Activated CD4-positive, alpha-beta T cell treated with anti-CD3 and anti-CD28 coated beads for 36 hours (primary cell): ENCODE data around the gene AKR1B15. TPM values are rescaled to one million over a fixed set of nuclear protein-coding genes. Genes with fewer than 3 reads are reported as not detected.

Experiments
- ATAC-seq: fragments of 200-7000 bp; cut with Tn5 transposase; one replicate; pipeline ENCODE4 v1.10.0; 2021; ENCODE audit warnings: mild to moderate bottlenecking, moderate library complexity
- CTCF ChIA-PET: fragments of 350-600 bp; sonication (Branson Sonifier 250); formaldehyde crosslinking; loops from one replicate; lab custom pipeline; 2021; ENCODE audit warnings: antibody characterized with exemption; lab: Charles Lee
- POLR2A ChIA-PET: fragments of 350-600 bp; sonication (Branson Sonifier 250); formaldehyde crosslinking; loops from one replicate; lab custom pipeline; 2021; ENCODE audit warnings: antibody characterized with exemption, inconsistent platforms; lab: Charles Lee
- DNase-seq: peaks from one replicate; pipeline ENCODE4 v3.0.0-alpha.2; 2020
- H3K27ac Mint-ChIP-seq: one replicate; pipeline ENCODE4 v1.8.0; 2021; ENCODE audit warnings: mixed read lengths
- H3K27me3 Mint-ChIP-seq: one replicate; pipeline ENCODE4 v1.8.0; 2021; ENCODE audit warnings: mixed read lengths
- H3K36me3 Mint-ChIP-seq: one replicate; pipeline ENCODE4 v1.8.0; 2021; ENCODE audit warnings: low read depth, mixed read lengths
- H3K4me1 Mint-ChIP-seq: one replicate; pipeline ENCODE4 v1.8.0; 2021; ENCODE audit warnings: mixed read lengths
- H3K4me3 Mint-ChIP-seq: one replicate; pipeline ENCODE4 v1.8.0; 2021; ENCODE audit warnings: mild to moderate bottlenecking, moderate library complexity, mixed read lengths
- H3K9me3 Mint-ChIP-seq: one replicate; pipeline ENCODE4 v1.8.0; 2021; ENCODE audit warnings: low read depth, mixed read lengths
- intact Hi-C, 2 experiments: fragments of 100-400 bp; cut with DNase I in 1 of 2; cut with micrococcal nuclease in 1 of 2; formaldehyde crosslinking; loops; one replicate each; pipeline versions ENCODE4 v1.14.2 to v1.15.1; 2022 to 2024; cut with DNase I, micrococcal nuclease
- total RNA-seq, 2 experiments: library from RNA; stranded (reverse); gene quantifications; one replicate each; pipeline ENCODE4 v1.2.3, GENCODE V29; 2021

The AKR1B15 gene
- not detected for total RNA-seq

DNA sequence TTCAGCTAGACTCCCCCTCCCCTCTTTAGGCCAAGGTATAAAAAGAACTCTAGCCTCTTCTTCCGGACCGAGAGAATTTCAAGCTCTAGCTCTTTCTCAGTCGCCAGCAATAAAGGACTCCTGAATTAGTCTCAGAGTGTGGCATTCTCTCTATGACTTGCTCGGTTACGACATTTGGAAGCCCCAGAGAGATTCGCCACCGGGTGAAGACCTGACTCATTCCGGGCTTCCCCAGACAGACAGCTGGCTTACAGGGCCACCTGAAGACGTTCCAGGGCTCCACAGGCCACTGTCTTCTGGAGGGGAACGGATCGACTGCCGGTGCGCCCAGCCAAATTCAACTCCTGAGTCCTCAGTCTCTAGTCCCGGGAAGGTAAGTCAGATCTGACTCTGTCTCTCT, at the start of gene AKR1B15:
Gene AKR1B15, plus strand, starts transcription at position 234 of the 400 bp plus-strand sequence. CDS start 15,510 bp downstream, outside the sequence.
- no peaks in the 10 kb centered on the region for H3K9me3 Mint-ChIP-seq
- DNase-seq (peak; percentile 65), ATAC-seq (peak; percentile 91)
- peaks cover 4% of the 10 kb centered on the region for H3K4me1 Mint-ChIP-seq
- H3K4me3 Mint-ChIP-seq = no peak within 1 kb of the TSS
- no peaks in the 10 kb centered on the region for H3K36me3 Mint-ChIP-seq
- H3K27me3 Mint-ChIP-seq = peaks cover 11% of the 10 kb centered on the region
- no peak within 1 kb of the TSS for H3K27ac Mint-ChIP-seq
- POLR2A ChIA-PET = no interaction called here
- CTCF ChIA-PET = interaction anchor here (0.9 to 3.0 kb wide), 9 partner anchors 14 to 149 kb away, joined by 3 to 29 read pairs (median 4); no protein-coding TSS in a partner anchor
- intact Hi-C loops = no loop called here

DNA sequence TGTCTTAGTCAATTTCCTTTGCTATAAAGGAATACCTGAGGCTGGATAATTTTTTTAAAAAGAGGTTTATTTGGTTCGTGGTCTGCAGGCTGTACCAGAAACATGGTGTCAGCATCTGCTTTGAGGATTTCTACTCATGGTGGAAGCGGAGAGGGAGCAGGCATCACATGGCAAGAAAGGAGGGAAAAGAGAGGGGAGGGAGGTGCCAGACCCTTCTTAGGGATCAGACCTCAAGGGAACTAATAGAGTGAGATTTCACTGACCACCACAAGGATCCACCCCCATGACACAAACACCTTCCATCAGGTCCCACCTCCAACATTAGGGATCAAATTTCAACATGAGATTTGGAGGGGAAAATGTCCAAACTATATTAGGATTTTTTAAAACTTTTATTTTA, 48.5 kb upstream of the AKR1B15 start:
- Mint-ChIP-seq H3K9me3 (no peaks in the 10 kb centered on the region), H3K27me3 (peaks cover 4% of the 10 kb centered on the region), H3K4me3 (no peak overlapping the region), H3K27ac (no peak overlapping the region), H3K4me1 (no peaks in the 10 kb centered on the region), H3K36me3 (no peaks in the 10 kb centered on the region)
- ATAC-seq (no peak), DNase-seq (no peak)
- ChIA-PET CTCF (interaction anchor here (0.6 to 1.7 kb wide), 3 partner anchors 12 to 60 kb away, joined by 3 to 6 read pairs (median 3); no protein-coding TSS in a partner anchor), POLR2A (no interaction called here)
- intact Hi-C loops = no loop called here

DNA sequence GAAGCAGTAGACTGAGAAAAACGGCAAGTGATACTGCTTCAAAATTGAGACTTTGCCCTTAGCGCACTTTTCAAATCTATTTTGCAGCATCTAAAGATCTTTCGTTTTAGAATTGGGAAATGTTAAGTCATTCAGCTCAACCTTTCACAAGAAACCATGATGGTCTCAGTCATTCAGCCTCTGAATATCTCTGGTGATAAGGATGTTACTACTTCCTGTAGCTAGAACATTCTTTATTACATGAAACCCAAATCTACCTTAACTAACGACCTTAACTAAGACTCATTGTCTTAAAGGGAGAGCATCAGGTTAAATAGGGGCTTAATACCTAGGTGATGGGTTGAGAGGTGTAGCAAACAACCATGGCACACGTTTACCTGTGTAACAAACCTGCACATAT, 47.9 kb upstream of the AKR1B15 start:
- ChIA-PET CTCF (interaction anchor here (0.6 to 1.7 kb wide), 3 partner anchors 11 to 60 kb away, joined by 3 to 6 read pairs (median 3); no protein-coding TSS in a partner anchor), POLR2A (no interaction called here)
- H3K4me1 Mint-ChIP-seq = no peaks in the 10 kb centered on the region
- no peak overlapping the region for H3K27ac Mint-ChIP-seq
- peaks cover 4% of the 10 kb centered on the region for H3K27me3 Mint-ChIP-seq
- ATAC-seq (no peak), DNase-seq (no peak)
- H3K36me3 Mint-ChIP-seq = no peaks in the 10 kb centered on the region
- H3K9me3 Mint-ChIP-seq = no peaks in the 10 kb centered on the region
- intact Hi-C loops = no loop called here
- H3K4me3 Mint-ChIP-seq = no peak overlapping the region

DNA sequence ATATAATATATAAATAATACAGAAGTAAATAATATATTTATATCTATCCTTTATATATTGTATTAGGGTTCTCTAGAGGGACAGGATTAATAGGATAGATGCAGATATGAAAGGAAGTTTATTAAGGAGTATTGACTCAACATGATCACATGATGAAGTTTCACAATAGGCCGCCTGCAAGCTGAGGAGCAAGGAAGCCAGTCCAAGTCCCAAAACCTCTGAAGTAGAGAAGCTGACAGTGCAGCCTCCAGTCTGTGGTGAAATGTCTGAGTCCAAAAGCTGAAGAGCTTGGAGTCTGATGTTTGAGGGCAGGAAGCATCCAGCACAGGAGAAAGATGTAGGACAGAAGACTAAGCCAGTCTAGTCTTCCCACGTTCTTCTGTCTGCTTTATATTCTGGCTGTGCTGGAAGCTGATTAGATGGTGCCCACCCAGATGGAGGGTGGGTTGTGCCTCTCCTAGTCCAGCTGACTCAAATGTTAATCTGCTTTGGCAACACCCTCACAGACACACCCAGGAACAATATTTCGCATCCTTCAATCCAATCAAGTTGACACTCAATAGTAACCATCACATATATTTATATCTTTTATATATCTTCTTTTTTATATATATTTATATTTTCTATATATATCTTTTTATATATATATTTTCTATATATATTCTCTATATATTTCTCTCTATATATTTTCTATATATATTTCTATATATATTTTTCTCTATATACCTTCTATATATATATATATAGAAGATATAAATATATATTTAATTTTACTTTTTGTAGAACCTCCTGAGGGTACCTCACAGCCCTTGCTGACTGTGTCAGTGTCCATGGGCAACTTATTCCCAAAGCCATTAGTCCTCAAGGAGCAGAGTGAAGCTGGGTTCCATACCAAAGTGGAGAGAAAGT, 46.2 kb upstream of the AKR1B15 start:
- H3K36me3 Mint-ChIP-seq = no peaks in the 10 kb centered on the region
- ChIA-PET CTCF (interaction anchor here (0.6 kb wide), 1 partner anchor 499 kb away, joined by 3 read pairs; no protein-coding TSS in a partner anchor), POLR2A (no interaction called here)
- H3K27ac Mint-ChIP-seq = no peak overlapping the region
- no peaks in the 10 kb centered on the region for H3K4me1 Mint-ChIP-seq
- H3K27me3 Mint-ChIP-seq = peaks cover 4% of the 10 kb centered on the region
- H3K9me3 Mint-ChIP-seq = no peaks in the 10 kb centered on the region
- ATAC-seq (no peak), DNase-seq (no peak)
- H3K4me3 Mint-ChIP-seq = no peak overlapping the region
- intact Hi-C loops = no loop called here

DNA sequence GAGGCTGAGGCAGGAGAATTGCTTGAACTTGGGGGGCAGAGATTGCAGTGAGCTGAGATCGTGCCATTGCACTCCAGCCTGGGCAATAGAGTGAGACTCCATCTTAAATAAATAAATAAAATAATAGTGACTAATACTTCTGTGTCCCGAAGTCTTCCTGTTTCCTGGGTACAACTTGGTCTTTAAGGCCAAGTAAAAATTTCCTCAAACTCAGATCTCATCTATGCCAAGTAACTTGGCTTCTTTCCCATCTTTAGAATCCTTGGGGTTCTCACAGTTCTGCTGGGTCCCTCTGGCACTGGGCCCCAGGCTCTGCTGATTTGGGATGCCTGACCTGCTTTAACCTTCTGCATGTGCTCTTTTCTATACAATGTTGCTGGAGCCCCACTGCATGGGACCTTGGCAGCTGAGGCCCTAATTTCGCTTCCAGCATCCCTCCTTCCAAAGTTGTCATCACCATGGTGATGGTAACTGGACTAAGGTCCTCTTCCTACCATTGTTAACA, 44.2 kb upstream of the AKR1B15 start:
- no peak for ATAC-seq
- no peak for DNase-seq
- no peaks in the 10 kb centered on the region for H3K36me3 Mint-ChIP-seq
- H3K27ac Mint-ChIP-seq = no peak overlapping the region
- no peak overlapping the region for H3K4me3 Mint-ChIP-seq
- ChIA-PET POLR2A (no interaction called here), CTCF (no interaction called here)
- H3K9me3 Mint-ChIP-seq = no peaks in the 10 kb centered on the region
- H3K4me1 Mint-ChIP-seq = no peaks in the 10 kb centered on the region
- H3K27me3 Mint-ChIP-seq = no peaks in the 10 kb centered on the region
- intact Hi-C loops = no loop called here

DNA sequence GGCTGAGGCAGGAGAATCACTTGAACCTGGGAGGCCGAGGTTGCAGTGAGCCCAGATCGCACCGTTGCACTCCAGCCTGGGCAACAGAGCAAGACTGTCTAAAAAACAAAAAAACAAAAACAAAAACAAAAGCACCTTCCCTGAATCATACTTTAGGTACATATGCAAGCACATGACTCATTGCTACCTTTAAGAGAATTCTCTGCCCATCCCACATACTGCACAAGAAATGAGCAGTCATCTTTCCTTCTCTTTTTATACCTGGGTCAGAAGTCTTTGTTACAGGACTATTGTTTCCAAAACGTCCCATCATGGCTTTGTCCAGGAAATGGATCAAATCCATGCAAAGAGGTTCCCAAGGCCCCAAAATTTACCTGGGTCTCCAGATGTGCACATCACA, 43.1 kb upstream of the AKR1B15 start:
- ChIA-PET POLR2A (no interaction called here), CTCF (interaction anchor here (1.1 kb wide), 1 partner anchor 26 kb away, joined by 4 read pairs; no protein-coding TSS in a partner anchor)
- intact Hi-C loops = no loop called here
- no peak overlapping the region for H3K27ac Mint-ChIP-seq
- H3K27me3 Mint-ChIP-seq = no peaks in the 10 kb centered on the region
- H3K36me3 Mint-ChIP-seq = no peaks in the 10 kb centered on the region
- DNase-seq (no peak), ATAC-seq (no peak)
- no peak overlapping the region for H3K4me3 Mint-ChIP-seq
- H3K9me3 Mint-ChIP-seq = no peaks in the 10 kb centered on the region
- H3K4me1 Mint-ChIP-seq = no peaks in the 10 kb centered on the region

DNA sequence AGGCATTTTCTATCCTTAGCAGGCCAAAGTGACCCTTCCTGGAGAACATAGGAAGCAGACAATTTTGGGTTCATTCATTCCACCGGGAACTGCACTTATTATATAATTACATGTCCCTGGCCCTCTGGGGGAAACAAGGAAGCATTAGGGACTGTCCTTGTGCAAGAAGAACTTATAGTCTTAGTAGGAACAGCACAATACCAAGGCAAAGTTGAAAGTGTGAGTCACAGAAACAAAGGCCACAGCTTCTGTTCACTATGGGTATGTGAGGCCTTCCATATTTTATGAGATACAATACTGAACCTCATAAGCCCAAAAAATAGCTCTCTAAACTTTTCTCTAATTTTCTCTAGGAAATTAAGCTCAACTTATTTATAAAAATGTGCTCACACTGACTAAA, 39.9 kb upstream of the AKR1B15 start:
- Mint-ChIP-seq H3K9me3 (no peaks in the 10 kb centered on the region), H3K4me1 (peaks cover 8% of the 10 kb centered on the region), H3K27me3 (no peaks in the 10 kb centered on the region), H3K27ac (no peak overlapping the region), H3K4me3 (no peak overlapping the region), H3K36me3 (no peaks in the 10 kb centered on the region)
- ATAC-seq (no peak), DNase-seq (no peak)
- intact Hi-C loops = no loop called here
- ChIA-PET CTCF (interaction anchor here (1.1 to 3.1 kb wide), 2 partner anchors 29 to 76 kb away, joined by 3 to 20 read pairs; no protein-coding TSS in a partner anchor), POLR2A (no interaction called here)

DNA sequence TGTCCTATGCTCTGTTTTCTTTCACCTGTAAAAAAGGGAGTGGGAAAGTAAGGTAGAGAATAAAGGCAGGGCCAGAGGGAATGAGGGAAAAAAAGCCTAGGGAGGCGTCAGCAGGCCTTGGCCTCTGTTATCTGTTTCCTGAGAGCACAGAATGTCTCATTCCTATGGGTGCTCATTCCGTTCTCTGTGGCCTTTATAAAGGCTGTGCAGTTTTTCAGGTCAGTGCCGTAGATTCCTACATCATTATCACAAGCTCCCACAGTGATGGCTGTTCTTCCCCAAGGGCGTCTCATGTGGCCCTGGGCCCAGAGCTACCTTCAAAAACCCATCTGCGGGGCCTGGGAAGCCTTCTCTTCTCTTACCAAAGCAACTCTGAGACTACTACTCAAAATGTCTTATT, 38.3 kb upstream of the AKR1B15 start:
- CTCF ChIA-PET = interaction anchor here (3.1 kb wide), 1 partner anchor 78 kb away, joined by 20 read pairs; no protein-coding TSS in a partner anchor
- intact Hi-C loops = loop anchor here in 1 of 2 experiments (5.0 kb wide), 1 partner anchor 442 kb away; no protein-coding TSS in a partner anchor
- Mint-ChIP-seq H3K27ac (no peak overlapping the region), H3K4me3 (no peak overlapping the region), H3K27me3 (no peaks in the 10 kb centered on the region), H3K36me3 (no peaks in the 10 kb centered on the region), H3K9me3 (no peaks in the 10 kb centered on the region), H3K4me1 (peaks cover 10% of the 10 kb centered on the region)
- ATAC-seq (no peak), DNase-seq (no peak)
- POLR2A ChIA-PET = no interaction called here

DNA sequence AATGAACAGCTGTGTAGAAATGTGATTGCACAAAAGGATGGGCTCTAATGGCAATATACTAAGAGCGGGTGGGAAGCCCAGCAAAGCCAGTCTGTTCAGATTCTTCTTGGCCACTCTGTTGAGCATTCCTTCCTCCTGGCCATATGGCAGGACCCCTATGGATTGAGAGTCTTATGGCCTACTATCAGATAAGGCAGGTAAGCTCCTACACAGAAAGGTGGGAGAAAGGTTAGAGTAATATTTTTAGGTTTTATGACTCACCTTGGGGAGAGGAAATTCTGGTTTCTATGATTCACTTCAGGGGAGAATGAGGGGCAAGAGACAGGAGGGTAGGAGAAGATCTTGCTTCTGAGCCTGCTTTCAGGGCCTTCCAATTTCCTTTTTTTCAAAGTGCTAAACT, 36.6 kb upstream of the AKR1B15 start:
- no peak for ATAC-seq
- Mint-ChIP-seq H3K4me3 (no peak overlapping the region), H3K27ac (no peak overlapping the region), H3K27me3 (peaks cover 5% of the 10 kb centered on the region), H3K9me3 (no peaks in the 10 kb centered on the region), H3K4me1 (peaks cover 10% of the 10 kb centered on the region), H3K36me3 (no peaks in the 10 kb centered on the region)
- no peak for DNase-seq
- intact Hi-C loops = loop anchor here in 1 of 2 experiments (5.0 kb wide), 1 partner anchor 440 kb away; no protein-coding TSS in a partner anchor
- POLR2A ChIA-PET = no interaction called here
- CTCF ChIA-PET = interaction anchor here (0.7 to 2.1 kb wide), 5 partner anchors 12 to 632 kb away, joined by 3 to 8 read pairs (median 3); no protein-coding TSS in a partner anchor

DNA sequence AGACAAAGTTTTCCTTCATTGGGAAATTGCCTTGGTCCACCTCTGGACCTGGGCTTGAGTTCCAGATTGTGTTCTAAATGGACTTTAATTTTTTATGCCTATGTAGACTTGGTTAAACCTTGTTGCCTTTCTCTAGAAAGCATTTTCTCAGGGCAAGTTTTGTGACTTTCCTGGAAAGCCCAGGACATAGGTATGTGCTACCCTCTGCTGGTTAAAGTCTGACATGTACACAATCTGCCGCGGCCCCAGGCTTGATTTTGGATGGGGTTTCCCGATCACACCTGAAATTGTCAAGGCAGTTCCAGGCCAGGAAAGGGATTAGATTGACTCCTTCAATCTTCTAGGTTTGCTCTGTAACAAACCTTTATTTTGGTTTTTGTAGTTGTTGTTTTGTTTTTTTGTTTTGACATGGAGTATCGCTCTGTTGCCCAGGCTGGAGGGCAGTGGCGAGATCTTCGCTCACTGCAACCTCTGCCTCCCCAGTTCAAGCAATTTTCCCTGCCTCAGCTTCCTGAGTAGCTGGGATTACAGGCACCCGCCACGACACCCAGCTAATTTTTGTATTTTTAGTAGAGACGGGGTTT, 35.6 kb upstream of the AKR1B15 start:
- intact Hi-C loops = loop anchor here (1.0 to 5.0 kb wide), 2 partner anchors 81 to 439 kb away; no protein-coding TSS in a partner anchor
- H3K4me1 Mint-ChIP-seq = peaks cover 10% of the 10 kb centered on the region
- no peak overlapping the region for H3K27ac Mint-ChIP-seq
- H3K36me3 Mint-ChIP-seq = no peaks in the 10 kb centered on the region
- DNase-seq (peak; percentile 58), ATAC-seq (peak; percentile 75)
- no peak overlapping the region for H3K4me3 Mint-ChIP-seq
- peaks cover 5% of the 10 kb centered on the region for H3K27me3 Mint-ChIP-seq
- H3K9me3 Mint-ChIP-seq = no peaks in the 10 kb centered on the region
- ChIA-PET POLR2A (interaction anchor here (1.0 kb wide), 1 partner anchor 34 kb away, joined by 3 read pairs; no protein-coding TSS in a partner anchor), CTCF (interaction anchor here (0.7 to 2.6 kb wide), 16 partner anchors 12 to 697 kb away, joined by 3 to 25 read pairs (median 4); no protein-coding TSS in a partner anchor)

DNA sequence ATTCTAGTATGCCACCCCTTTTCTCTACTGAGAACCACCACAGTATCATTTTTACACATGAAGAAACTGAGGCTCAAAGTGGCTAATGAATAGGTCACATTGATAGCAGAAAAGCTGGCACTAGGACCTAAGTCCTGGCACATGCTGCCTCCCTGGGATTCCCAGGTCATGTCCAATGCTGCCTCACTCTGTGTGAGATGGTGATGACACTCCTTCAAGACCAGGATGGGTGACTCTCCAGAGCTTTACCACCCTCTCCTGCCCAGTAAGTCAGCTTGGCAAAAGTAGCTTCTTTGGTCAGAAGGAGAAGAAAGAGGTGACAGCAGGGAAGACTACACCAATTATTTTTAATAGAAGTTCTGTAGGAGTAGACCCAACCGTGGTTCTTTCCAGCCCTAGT, 34.8 kb upstream of the AKR1B15 start:
- Mint-ChIP-seq H3K27ac (no peak overlapping the region), H3K4me1 (peaks cover 10% of the 10 kb centered on the region), H3K4me3 (no peak overlapping the region), H3K9me3 (no peaks in the 10 kb centered on the region), H3K27me3 (peaks cover 5% of the 10 kb centered on the region), H3K36me3 (no peaks in the 10 kb centered on the region)
- ATAC-seq (no peak), DNase-seq (no peak)
- ChIA-PET CTCF (interaction anchor here (0.6 to 2.6 kb wide), 30 partner anchors 8 to 1518 kb away, joined by 3 to 25 read pairs (median 3); partner anchors contain the start of gene AKR1B15), POLR2A (interaction anchor here (1.0 kb wide), 1 partner anchor 33 kb away, joined by 3 read pairs; no protein-coding TSS in a partner anchor)
- intact Hi-C loops = loop anchor here (1.0 to 5.0 kb wide), 4 partner anchors 33 to 438 kb away; partner anchors contain the start of gene AKR1B1 (in 1 of the 2)
